Activated CD4-positive, alpha-beta T cell treated with anti-CD3 and anti-CD28 coated beads, Interleukin-2, amount 50 U/mL, for 24 hours (primary cell): ENCODE measurements around the gene ID2.
"Not testable (repeated sequence)": the region's sequence is repeated elsewhere in the genome, so short reads cannot be mapped to it uniquely, and the experiment has no call there.

Experiments
- DNase-seq, 2 donors: peaks; one replicate each; pipeline ENCODE4 v3.0.0-alpha.2; 2020; ENCODE audit warnings: low read depth in 1 of 2, low spot score in 1 of 2

Gene ID2

GRCh38 chr2:8684878-8685696, 3.2 kb downstream of the ID2 start:
- peak in 1 of 2 donors; percentile 34 for DNase-seq

DNA sequence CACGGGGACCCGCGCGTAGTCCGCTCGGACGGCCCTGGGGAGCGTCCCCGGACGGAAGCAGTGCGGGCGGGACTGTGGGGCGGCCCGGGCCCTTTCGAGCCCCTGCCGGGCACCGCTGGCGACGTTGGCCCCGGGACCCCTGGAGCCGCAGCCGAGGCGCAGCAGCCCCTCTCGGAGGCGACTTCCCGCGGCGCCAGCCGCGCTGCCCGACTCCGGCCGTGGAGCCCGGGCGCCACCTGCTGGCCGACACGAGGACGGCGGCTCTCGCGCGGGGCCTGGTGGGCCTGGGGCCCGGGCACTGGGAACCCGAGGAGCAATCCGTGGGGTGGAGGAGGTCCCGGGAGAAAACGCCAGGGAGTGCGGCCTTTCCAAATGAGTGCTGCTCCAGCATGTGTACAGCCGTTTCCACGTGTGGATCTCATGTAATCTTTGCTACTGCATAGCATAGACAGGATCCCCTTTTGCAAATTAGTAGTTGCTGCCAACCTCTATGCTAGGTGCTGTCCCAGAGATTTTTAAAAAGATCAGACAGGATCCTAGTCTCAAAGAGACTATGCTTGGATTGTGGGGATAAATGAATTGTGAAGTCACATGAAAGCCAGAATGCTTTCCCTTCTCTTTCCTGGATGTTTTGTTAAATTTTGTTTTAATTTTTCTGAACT, 4.0 kb downstream of the ID2 start:
- peak; percentile 65 to 83 for DNase-seq

DNA sequence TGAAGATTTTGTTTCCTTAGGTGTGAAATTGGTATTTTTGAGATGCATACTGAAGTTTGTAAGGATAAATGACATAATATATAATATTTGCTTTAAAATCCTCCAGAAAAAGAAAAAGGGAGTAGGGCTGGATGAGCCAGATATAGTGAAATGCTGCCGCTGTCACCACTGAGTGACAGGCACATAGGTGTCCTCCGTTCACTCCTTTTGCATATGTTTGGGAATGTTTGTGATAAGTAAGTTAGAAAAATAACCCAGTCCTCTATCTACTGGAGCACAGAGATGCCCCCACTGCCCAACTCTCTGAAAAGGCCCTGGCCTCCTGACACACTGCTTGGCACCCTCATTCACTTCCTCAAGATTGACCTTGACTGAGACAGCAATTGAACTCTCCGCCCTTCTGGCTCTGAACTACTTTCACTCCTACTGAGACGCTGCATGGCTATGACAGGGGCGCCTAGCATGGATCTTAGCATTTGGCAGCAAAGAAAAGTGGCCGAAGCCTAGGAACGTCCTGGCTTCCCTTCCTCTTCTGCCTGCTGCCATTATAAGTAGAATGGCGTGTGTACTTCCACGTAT, 10.1 kb downstream of the ID2 start:
- DNase-seq, result no peak

DNA sequence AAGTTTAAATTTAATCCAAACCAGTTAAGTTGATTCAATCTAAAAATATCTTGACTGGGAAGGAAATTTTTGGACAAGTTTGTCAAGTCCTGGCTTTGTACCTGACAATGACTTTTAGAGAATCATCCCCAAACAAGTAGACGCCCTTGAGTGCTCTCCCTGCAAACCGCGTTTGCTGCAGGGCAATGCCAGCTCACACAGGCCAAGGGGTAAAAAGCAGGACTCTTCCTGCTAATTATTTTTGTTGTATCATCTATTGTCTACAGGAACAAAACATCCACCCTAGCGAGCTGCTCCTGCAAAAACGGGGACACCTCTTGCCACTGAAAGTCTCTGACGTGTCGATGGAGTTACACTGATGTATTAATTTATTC, 10.9 kb downstream of the ID2 start:
- DNase-seq, result no peak

GRCh38 chr2:8693157-8693821, 11.4 kb downstream of the ID2 start:
- no peak for DNase-seq

DNA sequence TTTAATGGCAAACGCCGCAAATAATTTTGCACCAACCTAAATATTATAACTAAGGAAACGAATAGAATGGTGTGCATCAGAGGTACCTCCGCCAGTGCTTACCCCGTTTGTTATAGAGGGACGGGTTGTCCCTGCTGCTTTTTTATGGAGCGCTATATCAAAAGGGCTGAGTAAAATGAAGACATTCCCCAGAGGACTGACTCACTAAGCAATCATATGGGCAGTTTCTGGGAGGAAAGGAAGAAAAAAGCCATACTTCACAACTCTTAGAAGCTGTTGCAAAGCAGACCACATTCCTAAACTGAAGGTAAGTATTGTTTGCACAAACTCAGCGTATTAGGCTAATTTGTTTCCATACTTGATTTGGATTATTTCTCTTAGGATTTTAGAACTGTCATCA, 12.9 kb downstream of the ID2 start:
- no peak for DNase-seq

- no peak for DNase-seq
These were observed 15.3 kb downstream of the ID2 start for GRCh38 chr2:8697190-8697589.

GRCh38 chr2:8699839-8700238, 18.0 kb downstream of the ID2 start:
- DNase-seq, result no peak

DNA sequence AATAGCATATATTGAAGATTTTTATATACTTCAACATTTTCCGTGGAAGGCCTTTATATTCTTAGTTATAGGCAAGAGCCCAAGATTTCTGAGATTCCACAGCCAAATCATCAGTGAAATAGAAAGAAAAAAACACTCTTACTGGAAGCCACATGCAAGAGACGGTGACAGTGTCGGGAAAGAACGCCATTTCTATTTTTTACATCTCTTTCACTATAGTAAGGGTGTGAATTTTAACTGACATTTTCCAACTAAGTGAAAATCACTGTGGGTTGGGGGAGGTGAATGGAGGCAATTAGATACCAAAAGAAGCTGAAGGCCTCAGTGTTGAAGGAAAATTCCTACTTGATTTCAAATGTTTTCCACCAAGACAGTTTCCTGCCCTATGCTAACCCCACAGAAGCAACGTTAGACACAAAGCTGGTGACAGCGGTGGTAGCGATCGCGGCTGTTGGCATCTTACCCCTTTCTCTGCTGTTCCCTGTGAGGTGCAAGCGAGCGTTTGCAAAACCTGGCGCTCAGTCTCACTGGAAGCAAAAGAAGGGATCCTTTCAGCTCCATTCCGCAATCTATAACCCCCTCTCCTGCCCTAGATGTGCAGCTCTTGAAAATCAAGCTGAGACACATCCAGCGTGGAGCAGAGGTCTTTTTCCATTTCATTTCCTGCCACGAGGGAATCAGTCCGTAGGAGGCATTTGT, 20.0 kb downstream of the ID2 start:
- no peak for DNase-seq

DNA sequence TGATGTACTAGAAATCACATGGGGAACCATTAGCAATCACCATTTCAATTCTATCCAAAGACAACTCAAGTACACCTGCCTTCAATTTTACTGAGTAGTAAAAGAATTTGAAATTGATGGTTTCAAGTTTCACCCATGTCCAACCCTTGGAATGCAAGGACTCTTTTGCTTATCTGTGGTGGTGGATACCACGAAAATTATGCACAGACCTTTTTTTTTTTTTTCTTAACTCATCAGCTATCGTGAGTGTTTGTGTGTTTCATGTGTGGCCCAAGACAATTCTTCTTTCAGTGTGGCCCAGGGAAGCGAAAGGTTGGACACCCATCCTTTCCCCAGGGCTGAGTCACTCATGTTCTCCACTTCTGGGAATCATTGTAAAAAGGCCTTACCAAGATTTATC, 23.1 kb downstream of the ID2 start:
- DNase-seq, result no peak

GRCh38 chr2:8709611-8710010, 27.8 kb downstream of the ID2 start:
- DNase-seq, result no peak

GRCh38 chr2:8710951-8711350, 29.1 kb downstream of the ID2 start:
- no peak for DNase-seq

DNA sequence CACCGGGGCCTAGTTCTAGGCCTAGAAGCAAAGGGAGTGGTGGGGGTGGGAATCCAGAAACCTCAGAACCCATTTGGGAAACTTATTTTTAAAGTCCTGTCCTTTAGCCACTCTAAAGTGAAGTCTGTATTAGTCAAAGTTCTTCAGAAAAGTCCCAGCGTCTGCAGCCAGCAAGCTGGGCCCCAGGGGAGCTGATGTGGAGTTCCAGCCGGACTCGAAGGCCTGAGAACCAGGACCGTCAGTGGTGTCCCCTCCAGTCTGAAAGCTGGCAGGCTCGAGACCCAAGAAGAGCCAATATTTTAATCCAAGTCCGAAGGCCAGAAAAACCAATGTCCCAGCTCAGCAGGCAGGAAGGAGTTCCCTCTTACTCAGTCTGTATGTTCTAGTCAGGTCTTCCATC, 32.4 kb downstream of the ID2 start:
- DNase-seq, result no peak

GRCh38 chr2:8714971-8715370, 33.1 kb downstream of the ID2 start:
- DNase-seq, result no peak

GRCh38 chr2:8719528-8719927, 37.7 kb downstream of the ID2 start:
- no peak for DNase-seq

- DNase-seq, result no peak
These were observed 38.9 kb downstream of the ID2 start for GRCh38 chr2:8720741-8721140.

- no peak for DNase-seq
These were observed 39.6 kb downstream of the ID2 start for GRCh38 chr2:8721410-8721809.

- no peak for DNase-seq
These were observed 41.1 kb downstream of the ID2 start for GRCh38 chr2:8722986-8723385.

DNA sequence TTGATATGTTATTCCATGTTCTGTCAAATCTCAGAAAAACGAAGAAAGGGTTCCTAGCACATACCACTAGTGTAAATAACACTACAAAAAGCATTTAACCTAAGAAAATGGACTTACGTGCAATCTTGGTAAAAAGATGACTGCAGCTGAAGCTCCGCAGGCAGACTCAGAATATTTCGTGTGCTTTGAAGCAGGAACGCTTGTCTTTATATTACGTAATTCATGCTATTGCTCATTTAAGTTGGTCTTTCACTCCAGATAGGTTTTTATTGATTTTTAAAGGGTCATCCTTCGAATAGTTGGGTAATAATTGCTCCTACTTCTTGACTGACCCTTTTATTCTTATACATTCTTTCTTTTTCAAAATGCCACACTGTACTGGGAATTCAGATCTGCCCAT, 44.0 kb downstream of the ID2 start:
- DNase-seq, result no peak

DNA sequence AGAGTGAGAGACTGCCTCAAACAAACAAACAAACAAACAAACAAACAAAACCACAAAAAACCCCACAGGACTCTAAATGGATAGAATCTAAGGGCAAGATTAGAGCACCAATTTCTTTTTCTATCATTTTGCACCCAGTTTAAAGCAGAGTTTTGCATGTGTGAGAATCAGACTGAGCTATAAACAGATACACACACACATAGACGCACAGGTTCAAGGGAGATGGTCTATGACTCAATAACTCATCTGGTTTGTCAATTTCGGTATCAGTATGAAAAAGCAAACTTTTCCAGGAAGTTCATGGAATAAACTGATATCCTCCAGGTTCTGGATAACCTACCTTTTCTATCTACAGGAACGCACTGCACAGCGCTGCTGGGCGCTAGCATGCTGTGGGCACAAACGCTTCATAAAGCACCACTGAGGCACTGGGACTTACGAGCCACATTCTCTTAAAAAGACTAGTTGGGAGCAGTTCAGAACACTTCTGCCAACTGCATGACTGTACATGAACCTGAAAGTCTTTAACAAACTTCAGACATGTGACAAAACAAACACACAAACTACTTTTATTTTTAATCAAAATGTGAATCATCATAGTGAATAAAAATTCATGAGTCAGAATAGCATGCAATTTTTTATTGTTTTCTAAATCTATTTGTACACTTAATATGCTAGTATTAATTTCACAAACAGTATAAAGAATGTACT, 46.6 kb downstream of the ID2 start:
- no peak for DNase-seq

DNA sequence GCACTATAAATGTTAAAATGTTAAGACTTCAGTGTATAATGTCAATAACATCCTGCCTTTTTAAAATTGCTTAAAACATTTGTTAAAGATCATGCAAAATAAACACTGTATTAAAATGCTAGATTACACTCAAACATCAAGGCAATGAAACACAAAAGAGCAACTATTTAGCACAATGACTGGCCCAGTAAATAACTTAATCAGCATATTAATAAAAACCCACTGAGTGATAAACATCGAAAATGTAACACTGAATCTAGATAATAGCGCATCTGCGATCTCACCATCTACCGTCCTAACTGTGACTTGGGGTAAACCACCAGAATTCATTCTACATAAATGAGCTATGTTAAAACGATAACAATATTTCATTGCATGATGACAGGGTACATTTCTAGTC, 47.2 kb downstream of the ID2 start:
- not testable (repeated sequence) for DNase-seq
